Stimulated activated CD4-positive, alpha-beta T cell treated with anti-CD3 and anti-CD28 coated beads, Interleukin-4, amount 100 ng/mL, for 4 hours (primary cell): ENCODE data around the gene CLEC1A.

Experiments used
- DNase-seq, 2 experiments: peaks; one replicate each; pipeline ENCODE4 v3.0.0-alpha.2; 2020

The CLEC1A gene, protein sequence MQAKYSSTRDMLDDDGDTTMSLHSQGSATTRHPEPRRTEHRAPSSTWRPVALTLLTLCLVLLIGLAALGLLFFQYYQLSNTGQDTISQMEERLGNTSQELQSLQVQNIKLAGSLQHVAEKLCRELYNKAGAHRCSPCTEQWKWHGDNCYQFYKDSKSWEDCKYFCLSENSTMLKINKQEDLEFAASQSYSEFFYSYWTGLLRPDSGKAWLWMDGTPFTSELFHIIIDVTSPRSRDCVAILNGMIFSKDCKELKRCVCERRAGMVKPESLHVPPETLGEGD

DNA sequence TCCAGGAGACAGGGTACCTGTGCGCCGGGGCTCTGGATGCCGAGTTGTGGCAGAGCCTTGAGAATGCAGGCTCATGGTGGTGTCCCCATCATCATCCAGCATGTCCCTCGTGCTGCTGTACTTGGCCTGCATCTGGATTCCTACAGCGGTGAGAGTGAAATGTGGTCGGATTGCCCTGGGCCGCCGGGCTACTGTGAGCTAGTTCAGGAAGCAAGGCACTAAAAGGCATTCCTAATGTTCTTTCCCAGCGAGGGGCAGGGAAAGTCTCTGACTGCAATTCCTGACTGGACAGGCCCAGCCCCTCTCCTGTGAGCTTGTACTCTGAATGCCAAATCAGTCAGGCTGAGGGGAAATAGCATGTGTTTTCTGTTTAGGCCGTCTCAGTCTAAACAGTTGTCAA, at the start of gene CLEC1A:
Gene CLEC1A (minus strand): TSS at position 195 of the 400 bp plus-strand sequence. CDS start 63 bp downstream, at position 132.
- DNase-seq, result no peak

DNA sequence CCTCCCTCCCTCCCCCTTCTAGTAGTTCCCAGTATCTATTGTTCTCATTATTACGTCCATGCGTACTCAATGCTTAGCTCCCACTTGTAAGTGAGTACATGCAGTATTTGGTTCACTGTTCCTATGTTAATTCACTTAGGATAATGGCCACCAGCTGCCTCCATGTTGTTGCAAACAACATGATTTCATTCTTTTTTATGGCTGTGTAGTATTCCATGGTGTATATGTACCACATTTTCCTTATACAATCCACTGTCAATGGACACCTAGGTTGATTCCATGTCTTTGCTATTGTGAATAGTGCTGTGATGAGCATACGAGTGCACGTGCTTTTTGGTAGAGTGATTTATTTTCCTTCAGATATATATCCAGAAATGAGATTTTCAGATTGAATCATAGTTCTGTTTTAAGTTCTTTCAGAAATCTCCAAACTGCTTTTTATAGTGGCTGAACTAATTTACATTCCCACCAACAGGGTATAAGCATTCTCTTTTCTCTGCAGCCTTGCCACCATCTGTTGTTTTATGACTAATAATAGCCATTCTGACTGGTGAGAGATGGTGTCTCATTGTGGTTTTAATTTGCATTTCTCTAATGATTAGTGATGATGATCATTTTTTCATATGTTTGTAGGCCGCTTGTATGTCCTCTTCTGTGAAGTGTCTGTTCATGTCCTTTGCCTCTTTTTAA, 49.1 kb upstream of the CLEC1A start:
- DNase-seq, result no peak

DNA sequence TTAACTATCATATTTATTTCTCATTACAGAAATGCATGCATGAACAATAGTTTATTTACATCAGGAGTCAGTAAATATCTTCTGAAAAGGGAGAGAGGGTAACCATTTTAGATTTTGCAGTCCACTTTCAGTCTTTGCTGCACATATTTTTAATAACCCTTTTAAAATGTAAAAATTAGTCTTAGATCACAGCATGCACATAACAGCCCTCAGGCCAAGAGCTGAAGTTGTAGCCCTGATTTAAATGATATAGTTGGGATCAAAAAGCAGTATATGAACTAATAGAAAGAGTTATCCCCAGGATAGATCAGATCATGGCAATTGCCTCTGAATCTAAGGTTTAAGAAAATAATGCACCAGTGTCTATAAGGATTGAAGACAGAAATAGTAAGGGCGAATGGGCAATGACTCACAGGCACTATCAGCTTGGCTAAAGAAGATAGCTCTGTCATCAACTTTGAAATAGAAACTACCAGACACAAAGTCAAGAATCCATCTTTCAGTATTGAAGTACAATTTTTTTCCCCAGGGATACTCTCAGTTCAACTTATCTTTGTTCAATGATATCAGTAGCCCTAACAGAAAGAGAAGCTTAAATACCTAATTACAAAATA, 44.3 kb upstream of the CLEC1A start:
- no peak for DNase-seq

DNA sequence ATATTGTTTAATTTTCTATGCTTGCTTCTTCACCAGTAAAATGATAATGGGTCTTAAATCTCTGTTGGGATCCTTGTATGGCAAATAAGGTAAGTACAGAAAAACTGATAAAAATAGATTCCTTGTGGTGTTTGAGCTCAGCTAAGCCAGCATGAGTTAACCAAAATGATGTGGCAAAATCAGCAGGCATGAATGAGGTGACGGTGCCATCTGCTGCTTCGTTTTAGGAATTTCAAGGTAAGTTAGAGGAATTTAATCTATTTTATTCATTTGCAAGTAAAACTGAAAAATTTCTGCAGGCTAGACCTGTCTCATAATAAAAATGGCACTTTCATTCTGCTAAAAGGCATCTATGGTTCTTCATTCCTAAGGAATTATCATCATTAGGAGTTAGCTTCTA, 41.2 kb upstream of the CLEC1A start:
- DNase-seq, result peak; percentile 16 to 18

DNA sequence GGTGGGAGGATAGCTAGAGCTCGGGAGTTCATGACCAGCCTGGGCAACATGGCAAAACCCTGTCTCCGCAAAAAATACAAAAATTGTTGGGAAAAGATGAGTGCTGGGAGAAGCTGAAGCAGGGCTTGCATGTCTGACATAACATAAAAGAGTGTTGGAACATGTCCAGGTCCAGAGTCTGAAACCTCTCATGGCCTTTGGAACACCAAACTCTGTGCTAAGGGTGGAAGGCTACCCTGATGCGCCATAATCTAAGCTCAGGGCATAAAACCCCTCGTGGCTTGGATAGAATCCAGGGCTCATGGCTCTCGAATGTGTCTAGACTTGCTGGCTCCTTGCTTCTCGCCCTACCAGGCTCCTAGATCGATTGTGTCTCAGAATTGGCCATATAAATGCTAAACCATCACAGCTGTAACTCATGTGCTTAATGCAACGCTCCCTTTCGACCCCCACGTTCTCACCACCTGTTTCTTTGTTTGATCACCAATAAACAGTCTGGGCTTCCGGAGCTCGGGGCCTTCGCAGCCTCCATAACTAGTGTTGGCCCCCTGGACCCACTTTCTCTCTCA, 37.9 kb upstream of the CLEC1A start:
- no peak for DNase-seq

DNA sequence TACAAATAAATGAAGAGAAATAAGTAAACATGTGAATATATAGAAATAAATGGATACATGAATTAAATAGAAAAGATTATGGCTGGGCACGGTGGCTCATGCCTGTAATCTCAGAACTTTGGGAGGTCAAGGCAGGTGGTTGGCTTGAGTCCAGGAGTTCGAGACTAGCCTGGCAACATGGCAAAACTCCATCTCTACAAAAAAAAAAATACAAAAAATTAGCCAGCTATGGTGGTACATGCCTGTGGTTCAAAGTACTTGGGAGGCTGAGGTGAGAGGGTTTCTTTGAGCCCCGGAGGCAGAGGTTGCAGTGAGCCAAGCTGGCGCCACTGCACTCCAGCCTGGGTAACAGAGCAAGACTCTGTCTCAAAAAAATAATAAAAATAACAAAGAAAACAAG, 36.3 kb upstream of the CLEC1A start:
- no peak for DNase-seq

DNA sequence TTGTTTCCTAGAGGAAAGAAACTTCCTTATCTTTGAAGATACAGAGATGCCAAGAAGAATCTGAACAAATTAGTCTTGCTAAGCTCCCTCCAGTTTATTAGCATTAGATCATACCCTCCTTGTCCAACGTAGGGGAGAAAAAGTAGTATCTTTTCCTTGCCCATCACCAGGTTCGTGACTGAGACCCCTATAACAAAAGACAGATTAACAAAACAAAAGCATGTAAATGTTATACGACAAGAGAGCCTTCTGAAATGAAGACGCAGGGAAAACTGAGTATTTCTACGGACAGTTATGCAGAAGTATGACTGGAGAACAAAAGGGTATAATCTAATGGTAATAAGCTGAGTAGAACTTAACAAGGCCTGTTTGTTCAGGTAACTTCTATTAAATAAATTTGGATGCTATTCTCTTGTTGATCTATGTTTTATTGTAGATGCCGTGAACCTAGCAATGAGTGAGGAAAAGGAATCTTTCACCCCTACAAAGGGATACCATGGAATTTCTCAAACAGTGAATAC, 34.1 kb upstream of the CLEC1A start:
- no peak for DNase-seq

DNA sequence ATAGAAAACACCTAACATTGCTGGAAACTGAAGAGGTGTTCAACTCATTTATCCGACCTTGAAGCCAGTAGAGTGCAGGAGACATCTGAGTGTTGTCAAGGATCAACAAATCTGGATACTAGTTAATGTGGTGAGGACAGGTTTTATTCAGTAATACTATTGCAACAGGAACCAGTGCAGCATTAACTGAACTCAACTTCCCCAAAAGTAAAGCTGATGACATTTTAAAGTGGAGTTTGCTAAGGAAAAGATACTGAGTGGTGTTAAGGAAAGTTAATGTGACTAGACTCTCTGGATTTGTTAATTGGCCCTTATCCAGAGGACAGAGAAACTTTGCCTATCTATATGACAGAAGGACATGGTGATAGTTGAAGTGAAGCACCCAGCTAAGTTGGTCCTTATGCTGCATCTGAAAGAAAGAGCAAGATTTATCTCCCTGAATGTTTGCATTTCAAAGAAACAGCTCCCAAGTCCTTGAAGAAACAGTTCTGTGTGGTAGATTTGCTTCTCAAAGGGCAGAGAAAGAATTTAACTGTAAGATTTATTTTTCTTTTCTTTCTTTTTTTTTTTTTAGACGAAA, 32.4 kb upstream of the CLEC1A start:
- no peak for DNase-seq

DNA sequence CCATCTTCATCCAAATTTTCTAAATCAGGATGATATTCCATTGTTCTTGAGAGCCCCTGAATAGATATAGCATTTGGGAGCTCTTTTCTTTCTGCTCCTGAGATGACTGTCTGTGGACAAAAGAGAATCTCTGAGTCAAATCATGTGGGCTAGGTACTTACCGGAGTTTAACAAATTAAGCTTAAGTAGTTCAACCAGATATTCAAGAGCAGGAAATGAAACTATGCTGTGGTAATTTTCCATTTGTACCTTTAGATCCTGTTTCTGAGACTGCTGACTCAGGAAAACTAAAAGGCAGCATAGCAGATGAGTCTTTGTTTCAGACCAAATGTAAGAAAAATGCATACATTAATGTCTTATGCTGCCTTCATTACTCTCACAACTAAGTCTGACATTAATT, 31.3 kb upstream of the CLEC1A start, which contains the start of gene CLEC7A:
Gene CLEC7A (minus strand): TSS at position 158 of the 400 bp plus-strand sequence. CDS start 117 bp downstream, at position 41.
- no peak for DNase-seq

DNA sequence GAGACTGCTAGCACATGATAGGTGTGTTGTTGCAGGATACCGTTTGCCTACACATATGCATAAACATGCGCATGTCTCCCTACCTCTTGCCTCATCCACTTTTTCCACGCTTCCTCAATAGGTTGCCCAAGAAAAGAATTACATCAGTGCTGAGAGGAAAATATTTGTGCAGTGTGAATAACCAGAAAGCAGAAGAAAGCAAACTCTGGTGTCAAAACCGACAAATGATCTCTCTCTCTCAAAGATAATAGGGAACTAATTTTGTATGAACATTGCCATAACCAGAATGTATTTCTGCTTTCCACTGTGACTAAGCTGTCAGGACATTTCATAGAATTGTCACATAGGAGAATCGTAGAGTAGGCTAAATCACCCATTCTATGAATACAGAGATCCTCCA, 29.9 kb upstream of the CLEC1A start:
- DNase-seq, result no peak

DNA sequence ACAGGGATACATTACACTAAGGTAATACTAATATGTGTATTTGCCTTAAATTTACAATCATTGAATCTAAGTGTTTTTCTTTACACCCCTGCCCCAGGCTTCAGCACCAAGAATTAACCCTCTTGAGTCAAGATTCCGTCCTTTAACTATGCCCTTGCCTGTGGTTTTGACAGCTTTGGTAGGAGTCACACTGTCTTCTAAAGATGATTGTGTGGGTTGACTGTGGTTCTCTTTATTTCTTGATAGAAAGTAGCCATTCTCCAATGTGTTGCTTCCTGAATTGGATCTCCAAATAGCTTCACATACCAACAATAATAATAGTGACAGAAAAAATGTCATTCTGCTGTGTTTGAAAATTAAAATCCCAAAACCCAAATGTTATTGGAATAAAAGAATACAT, 27.6 kb upstream of the CLEC1A start:
- DNase-seq, result no peak

DNA sequence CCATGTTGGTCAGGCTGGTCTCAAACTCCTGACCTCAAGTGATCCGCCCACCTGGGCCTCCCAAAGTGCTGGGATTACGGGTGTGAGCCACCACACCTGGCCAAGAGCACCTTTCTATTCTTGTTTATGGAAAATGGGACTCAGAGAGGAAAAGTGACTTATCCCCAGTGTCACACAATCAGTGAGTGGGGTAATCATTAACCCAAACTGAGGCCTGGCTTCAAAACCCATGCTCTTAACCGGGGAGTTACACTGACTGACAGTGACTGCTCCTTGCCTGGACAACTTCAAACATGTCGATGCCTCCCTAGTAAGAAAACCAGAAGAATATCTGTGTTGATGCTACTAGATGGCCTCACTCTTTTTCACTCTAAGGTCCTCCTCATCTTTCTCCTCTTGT, 23.9 kb upstream of the CLEC1A start:
- no peak for DNase-seq

DNA sequence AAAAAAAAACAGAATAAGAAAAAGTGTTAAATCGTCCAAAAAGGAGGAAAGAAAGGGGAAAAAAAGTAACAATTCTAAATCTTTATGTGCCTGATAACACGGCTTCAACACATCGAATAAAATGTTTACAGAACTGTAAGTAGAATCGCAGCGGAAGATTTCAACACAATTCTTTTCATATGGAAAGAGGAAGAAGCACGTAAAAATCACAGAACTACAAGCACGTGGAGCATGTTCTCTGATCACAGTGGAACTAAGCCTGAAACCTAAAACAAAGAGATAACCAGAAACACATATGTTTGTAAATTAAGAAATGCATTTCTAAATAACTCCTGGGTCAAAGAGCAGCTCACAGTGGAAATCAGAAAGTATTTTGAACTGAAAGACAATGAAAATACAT, 22.5 kb upstream of the CLEC1A start:
- no peak for DNase-seq

DNA sequence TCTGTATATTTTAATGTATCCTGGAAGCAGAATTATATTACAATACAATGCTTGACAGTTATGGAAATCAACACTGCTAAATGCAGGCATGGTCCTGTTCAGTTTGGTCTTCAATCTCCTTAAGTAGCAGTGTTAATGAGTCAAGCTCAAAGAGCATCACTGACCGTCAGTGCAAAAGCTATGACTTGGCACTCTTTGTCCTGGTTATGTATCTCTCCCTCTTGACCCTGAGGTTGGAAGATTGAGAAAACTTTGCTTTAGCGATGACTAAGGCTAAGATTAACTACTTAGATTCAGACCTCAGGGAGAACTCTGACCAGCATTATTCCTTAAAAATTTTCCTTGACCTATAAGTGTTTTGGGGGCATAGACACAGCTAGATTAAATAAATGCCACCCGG, 20.3 kb upstream of the CLEC1A start:
- no peak for DNase-seq

DNA sequence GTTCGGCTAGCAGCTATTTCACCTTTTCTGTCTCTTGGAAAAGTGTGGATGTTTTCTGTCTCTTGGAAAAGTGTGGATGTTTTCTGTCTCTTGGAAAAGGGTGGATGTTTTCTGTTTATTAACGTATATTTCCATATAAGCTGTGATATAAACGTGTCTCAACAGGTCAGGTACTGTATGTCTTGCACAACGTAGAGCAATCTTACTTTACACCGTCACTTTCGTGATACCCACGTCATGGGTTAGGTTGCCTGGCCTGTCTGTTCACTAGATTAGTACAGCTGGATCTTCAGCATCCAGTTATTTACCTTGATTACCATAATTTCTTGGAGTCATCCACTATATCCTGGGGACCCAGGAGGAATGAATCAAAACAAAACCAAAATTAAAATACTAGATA, 17.1 kb upstream of the CLEC1A start:
- no peak for DNase-seq

DNA sequence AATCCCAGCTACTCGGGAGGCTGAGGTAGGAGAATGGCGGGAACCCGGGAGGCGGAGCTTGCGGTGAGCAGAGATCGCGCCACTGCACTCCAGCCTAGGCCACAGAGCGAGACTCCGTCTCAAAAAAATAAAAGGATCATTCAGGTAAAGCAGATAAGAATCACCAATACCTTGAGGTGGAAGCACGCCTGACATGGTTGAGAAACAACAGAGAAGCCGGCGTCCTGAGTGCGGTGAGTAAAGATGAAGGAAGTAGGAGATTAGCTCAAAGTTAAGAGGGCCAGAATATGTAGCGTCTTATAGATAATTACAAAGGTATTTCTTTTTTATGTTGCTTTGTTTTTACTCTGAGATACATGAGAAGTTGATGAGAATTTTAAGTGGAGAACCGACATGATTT, 16.5 kb upstream of the CLEC1A start:
- no peak for DNase-seq

DNA sequence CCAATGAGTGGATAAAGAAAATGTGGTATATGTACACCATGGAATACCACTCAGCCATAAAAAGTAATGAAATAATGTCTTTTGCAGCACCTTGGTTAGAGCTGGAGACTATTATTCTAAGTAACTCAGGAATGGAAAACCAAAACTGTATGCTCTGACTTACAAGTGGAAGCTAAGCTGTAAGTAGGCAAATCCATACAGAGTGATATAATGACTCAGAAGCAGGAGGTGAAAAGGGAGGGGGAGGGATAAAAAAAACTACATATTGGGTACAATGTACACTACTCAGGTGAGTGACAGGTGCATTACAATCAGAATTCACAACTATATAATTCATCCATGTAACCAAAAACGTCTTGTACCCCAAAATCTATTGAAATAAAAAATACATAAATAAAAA, 15.1 kb upstream of the CLEC1A start:
- DNase-seq, result no peak

DNA sequence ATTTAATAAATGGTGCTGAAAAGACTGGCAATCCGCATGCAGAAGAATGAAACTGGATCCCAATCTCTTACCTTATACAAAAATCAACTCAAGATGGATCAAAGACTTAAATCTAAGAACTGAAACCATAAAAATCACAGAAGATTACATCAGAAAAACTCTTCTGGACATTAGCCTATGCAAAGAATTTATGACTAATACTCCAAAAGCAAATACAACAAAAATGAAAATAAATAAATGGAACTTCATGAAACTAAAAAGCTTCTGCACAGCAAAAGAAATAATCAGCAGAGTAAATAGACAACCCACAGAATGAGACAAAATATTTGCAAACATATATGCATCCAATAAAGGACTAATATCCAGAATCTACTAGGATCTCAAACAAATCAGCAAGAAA, 14.3 kb upstream of the CLEC1A start:
- DNase-seq, result no peak

DNA sequence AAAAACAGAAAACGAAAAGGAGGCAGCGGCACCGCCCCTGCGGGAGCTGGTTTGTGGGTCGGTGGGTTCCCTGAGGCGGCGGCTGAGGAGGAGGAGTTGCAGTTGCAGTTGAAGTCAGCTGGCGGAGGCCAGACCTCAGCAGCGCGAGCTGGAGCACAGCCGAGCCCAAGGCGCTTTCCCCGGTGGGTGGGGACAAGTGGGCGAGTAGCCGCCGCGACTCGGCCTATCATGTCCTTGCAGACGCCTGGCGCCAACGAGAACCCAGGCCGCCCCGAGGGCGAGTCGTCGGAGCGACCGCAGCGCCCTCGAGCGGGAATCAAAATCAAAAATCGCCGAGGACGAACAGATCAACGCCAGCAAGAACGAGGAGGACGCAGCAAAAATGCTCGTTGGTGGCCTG, 12.7 kb upstream of the CLEC1A start:
- no peak for DNase-seq

DNA sequence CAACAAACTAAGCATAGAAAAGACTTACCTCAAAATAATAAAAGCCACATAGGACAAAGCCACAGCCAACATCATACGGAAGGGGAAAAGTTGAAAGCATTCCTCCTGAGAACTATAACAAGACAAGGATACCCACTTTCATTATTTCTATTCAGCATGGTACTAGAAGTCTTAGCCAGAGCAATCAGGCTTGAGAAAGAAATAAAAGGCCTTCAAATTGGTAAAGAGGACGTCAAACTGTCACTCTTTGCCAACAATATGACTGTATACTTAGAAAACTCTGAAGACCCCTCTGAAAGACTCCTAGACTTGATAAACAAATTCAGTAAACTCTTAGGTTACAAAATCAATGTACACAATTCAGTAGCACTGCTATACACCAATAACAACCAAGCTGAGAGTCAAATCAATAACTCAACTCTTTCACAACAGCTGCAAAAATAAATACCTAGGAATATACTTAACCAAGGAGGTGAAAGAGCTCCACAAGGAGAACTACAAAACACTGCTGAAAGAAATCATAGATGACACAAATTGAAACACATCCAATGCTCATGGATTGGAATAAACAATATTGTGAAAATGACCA, 11.6 kb upstream of the CLEC1A start:
- DNase-seq, result no peak

DNA sequence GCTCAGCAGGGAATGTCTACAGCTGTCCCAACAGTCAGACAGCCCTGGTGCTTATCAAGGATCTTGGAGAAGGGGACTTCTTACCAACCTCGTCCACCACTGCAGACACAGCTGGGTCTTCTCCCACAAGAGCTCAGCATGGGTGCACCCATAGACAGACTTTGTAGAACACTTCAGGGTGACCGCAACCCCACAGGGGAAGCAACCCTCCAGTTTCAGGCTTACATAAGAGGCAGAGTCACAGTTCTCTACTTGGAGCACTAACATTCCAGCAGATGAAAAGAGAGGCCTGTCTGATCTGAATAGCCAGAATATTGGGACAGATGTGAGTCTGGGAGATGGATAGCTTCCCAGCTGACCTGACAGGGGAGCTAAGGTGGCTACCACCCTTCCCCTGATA, 3.5 kb upstream of the CLEC1A start:
- no peak for DNase-seq

DNA sequence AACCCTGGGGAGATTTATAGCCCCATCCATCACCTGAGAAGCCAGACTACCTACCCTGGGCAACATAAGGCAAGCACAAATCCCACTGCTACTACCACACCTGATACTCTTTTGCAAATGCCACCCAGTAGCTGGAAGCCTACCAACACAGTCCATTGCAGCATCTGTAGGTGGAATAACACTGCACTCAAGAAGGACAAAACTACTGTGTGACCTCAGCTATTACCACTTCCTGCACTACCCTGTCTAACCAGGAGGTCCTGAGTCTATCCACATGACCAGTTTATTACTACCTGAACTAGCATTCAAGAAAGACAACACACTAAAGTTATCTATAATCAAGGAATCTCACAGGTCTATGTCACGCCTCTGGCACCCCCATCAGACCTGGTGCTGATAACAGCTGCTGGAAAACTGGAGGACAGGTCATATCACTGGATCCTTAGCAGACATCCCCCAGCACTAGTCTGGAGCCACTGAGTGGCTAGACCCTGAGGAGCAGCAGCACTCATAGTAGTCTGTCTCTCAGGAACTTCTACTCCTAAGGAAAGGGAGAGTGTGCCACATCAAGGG, 2.9 kb upstream of the CLEC1A start:
- no peak for DNase-seq
